NCI-H524 treated with DMSO at 0.1 percent for 48 hours (cell line): ENCODE results near the gene NHLRC4.
"Not testable (repeated sequence)": the region's sequence is repeated elsewhere in the genome, so short reads cannot be mapped to it uniquely, and the experiment has no call there.

Source experiments
- DNase-seq: peaks from one replicate; lab custom pipeline; 2025; lab: John Stamatoyannopoulos, UW

NHLRC4 gene

DNA sequence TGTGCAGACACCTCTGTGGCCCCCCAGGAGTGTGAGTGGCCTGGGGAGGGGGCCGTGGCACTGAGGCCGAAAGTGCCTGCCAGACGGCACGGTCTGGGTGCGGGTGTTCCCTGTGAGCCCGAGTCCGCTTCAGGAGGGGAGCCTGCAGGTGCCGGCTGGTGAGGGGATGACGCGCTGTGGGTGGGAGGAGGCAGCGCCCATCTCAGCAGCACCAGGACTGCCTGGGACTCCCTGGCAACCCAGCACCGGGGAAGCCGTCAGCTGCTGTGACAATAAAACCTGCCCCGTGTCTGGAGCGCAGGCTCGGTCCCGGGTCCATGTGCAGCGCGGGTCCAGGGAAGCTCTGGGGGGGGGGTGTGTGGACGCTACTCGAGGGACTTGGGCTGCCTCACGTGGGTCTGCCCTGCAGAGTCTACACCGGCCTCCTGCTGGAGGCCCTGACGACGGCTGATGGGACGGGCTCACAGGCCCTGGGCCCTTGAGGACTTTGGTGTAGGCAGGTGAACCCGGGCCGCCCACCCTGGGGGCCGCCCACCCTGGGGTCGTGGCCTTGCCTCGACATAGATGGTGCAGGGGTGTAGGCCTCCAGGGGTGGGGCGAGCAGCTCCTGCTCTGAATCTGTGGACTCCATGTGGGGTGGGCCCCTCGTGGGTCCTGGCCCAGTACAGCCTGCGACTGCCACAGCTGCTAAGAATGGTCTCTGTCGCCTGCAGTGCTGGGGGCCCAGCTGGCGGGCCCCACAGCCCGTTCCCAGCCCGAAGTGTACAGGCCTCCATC lies 17.2 kb downstream of the NHLRC4 start:
- no peak for DNase-seq

DNA sequence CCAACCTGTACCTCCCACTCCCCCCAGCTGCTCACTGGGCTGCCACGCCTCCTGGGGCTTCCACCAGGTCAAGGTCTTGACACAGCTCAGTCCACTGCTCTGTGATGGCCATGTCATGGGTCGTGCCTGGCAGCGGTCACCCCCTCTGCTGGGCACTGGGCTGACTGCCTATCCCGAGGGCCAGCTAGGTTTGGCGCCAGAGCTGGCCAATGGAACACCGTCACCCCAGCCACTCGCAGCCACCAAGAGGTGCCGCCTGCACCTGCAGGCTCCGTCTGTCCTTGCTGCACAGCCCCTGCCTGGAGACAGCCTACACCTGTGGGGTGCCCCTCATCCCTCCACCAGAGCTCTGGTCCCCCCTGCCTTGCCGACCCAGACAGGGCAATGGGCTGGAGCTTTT lies 18.5 kb downstream of the NHLRC4 start:
- no peak for DNase-seq

DNA sequence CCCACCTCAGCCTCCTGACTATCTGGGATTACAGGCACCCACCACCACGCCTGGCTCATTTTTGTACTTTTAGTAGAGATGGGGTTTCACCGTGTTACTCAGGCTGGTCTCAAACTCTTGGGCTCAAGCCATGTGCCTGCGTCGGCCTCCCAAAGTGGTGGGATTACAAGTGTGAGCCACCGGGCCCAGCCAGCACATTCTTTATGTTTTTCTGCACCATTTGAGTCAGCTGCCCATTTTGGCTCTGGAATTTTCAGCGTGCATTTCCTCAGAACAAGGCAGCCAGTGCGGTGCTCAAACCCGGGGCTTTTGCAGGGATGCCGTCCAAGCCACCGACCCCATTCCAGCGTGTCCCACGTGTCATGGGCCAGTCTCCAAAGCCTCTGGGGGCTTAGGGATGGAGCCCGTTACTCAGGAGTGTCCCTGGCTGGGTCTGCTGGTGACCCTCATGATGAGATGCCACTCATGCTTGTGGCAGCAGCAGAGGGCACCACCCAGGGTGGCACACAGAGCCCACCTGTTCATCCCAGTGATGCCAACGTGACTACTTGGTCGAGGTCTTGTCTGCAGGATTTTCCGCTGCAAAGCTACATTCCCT lies 19.3 kb downstream of the NHLRC4 start:
- no peak for DNase-seq

DNA sequence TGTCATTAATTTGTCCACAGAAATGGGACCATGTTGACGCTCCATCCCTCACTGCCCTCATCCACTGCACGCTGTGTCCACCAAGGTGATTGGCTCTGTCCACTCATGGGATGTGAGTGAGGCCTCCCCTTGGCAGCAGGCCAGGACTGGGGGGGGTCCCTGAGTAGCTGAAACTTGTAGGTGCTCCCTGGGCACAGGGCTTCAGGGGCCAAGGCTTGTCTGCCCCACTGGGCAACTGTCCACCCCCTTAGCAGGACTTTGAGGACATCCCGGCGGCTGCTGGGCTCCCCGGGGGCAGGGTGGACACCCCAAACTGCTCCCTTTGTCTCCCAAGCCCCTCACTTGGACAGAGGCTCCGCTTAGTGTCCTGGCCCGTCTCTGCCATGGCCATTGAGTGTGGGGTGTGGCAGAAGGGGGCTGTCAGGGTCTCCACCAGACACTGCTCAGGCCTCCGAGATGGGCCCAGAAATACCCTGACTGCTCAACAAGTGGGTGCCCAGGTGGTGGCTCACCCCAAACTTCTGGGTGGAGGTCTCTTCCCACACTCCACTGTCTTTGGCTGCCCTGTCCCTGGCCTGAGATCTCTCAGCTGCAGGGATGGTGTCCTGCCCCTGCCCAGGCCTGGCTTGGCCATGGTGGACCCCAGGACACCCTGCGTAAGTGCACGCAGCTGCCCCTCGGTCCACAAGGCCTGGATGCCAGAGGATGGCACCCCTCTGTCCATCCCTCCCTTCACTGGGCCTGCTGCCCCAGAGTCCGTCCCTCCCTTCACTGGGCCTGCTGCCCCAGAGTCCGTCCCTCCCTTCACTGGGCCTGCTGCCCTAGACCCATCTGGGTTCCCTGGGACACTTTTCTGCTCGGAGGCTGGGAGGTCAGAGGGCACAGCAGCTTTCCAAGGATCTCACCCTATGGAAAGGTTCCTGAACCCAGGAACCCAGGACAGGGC lies 20.1 kb downstream of the NHLRC4 start:
- no peak for DNase-seq

DNA sequence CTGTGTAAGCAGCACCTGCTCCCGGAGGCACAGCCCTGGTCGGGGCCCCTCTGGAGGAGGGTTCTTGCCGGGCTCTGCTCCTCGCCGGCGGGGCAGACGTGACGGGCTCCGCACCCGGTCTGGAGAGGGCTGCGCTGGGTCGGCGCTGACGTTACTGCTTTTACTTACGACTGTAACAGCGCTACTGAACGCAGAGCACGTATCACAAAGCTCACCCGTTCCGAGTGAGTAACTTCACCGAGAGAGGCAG lies 21.8 kb downstream of the NHLRC4 start:
- DNase-seq = no peak

DNA sequence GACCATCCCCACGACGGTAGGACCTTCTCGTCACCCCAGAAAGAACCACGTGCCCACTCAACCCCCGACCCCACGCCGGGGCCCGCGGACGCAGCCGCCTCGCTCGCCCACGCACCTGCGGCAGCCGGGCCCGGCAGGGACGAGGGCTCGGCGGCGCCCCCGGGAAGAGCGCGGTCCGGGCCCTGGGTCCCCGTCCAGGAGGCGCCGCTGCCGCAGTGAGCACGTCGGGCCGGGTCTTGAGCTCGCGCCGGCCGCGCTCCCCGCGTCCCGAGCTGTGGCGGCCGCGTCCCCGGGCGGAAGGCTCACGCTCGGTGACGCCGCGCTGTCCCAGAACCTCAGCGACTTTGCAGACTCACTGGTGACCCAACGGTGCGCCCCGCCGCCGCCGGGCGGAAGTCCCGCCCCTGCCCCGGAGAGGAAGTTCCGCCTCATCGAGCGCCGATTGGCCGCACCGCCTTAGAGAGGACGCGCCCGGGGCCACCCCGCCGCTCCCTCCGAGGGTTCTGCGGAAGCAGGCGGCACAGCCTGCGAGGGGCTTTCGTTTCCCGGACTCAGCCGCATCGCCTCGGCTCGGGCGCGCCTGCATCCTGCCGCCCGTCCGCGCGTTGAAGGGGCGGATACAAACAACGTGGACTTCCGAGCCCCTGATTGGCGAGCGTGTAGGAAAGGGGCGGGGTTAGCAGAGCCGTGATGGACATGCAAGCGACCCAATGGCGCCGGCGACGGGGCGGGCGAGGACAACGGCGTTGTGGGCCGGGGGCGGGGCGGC lies 22.3 kb downstream of the NHLRC4 start:
- peak; percentile 66 for DNase-seq

DNA sequence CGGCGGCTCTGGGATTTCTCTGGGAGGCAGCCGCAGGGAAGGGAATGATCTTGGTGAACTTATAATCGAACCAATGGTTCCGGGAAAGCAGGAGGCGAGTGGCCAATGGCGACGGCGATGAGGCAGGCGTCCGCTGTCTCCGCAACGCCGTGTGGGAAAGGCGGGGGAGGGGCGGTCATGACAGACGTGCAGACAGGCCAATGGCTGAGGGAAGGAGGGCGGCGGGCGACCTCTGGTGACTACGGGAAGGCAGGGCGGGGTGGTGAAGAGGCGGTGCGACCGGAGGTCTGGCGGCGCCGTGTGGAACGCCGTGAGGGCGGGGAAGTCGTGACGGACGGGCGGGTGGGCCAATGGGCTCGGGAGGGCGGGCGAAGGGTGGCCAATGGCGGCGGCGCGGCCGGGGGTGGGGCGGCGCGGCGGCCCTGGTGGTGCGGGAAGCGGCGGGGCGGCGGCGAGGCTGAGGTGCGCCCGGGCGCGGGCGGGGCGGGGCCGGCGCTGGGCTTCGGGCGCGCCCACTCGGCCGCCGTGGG lies 22.9 kb downstream of the NHLRC4 start, which contains the start of gene RAB40C:
RAB40C (plus strand) TSS at position 409 of the 530 bp plus-strand sequence. CDS start 226 bp downstream, outside the sequence.
- DNase-seq = peak; percentile 83

DNA sequence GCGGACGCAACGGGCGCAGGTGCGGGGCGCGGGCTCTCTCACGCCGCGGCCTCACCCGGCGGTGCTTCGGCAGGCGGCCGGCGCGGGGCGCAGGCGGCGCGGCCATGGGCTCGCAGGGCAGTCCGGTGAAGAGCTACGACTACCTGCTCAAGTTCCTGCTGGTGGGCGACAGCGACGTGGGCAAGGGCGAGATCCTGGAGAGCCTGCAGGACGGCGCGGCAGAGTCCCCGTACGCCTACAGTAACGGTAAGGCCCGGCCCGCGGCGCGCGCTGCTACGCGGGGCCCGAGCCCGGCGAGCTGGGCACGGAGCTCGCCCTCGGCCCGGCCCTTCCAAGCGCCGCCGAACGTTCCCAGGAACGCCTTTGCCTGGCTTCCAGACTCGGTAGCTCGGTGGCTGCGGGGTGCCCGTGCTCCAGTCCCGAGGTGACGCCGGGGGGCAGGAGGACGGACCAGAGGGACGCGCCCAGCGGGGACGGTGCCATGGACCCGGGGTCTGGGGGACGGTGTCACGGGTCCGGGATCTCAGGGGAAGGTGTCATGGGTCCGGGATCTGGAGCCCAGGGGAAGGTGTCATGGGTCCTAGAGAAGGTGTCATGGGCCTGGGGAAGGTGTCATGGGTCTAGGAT lies 23.5 kb downstream of the NHLRC4 start:
- DNase-seq = no peak

DNA sequence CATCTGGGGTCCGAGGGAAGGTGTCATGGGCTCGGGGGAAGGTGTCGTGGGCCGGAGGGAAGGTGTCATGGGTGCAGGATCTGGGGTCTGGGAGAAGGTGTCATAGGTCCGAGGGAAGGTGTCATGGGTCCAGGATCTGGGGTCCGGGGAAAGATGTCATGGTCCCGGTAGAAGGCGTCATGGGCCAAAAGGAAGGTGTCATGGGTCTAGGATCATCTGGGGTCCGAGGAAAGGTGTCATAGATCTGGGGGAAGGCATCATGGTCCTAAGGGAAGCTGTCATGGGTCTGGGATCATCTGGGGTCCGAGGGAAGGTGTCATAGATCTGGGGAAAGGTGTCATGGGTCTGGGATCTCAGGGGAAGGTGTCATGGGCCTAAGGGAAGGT lies 24.0 kb downstream of the NHLRC4 start:
- DNase-seq = no peak

DNA sequence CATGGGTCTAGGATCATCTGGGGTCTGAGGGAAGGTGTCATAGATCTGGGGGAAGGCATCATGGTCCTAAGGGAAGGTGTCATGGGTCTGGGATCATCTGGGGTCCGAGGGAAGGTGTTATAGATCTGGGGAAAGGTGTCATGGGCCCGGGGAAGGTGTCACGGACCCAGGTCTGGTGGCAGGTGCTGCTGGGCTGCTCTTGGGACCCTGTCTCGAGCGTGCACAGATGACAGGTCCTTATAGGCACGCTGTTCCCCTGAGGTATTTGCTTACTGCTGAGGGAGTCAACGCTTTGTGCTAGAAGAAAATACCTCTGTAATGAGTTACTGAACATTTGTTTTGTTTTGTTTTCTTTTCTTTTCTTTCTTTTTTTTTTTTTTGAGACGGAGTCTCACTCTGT lies 24.4 kb downstream of the NHLRC4 start:
- DNase-seq = no peak

DNA sequence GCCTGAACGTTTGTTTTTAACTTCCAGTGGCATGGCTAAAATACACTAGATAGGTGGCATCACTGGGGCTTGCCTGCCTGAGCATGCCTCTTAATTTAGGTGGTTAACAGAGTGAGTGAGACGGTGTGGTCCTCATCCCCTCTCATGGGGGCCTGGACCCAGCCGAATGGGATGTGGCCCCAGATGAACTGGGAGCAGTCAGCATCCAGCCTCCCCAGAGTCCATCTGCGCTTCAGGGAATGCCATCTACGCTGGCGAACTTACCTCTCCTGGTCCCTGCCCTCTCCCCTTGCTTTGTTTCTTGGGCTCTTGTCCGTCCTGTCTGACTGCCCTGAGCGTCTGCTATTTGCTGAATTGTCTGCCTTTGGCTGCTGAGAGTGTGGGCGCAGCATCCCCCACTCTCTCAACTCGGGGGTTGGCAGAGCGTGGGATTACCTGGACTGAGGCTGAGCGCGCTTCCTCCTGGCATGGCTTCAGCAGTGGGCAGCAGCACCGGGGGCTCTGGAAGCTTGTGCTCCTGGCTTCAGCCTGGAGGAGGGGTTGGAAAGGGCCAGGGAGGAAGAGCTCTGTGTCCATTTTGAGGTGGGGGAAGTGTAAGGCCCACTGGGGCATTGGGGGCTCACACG lies 25.2 kb downstream of the NHLRC4 start:
- no peak for DNase-seq

DNA sequence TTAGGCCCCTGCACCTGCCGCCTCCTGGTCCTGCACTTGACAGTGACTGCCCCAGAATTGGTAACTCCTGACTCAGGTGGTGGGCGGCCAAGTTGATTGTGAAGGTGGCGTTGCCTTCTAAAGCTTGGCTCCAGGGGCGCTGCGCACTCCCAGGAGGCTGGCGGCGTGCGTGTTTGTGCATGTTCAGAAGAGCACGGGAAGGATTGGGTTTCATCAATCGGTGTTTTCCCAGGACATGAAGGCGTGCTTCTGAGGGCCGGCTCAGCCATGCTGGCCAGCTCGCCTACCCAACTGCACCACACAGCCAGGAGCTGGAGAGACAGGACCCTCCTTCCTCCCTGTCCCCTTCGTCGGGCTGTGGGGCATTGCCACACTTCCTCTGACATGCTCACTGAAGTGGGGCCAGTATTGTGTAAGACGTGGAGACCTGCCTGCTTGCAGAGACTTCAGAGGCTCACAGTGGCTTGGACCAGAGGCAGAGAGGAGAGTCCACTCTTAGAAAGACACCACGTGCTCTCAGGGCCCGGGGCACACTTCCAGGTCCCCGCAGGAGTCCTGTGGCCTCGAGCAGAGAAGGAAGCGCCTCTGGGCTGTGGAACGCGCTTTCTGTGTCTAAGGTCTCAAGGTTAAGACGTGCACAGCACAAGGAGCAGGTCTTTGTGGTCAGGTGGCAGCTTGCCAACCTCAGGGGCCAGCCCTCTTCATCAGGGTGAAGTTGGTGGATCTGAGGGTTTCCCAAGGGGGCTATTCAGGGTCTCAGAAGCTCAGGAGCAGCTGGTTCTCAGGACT lies 25.9 kb downstream of the NHLRC4 start:
- DNase-seq = peak; percentile 32

DNA sequence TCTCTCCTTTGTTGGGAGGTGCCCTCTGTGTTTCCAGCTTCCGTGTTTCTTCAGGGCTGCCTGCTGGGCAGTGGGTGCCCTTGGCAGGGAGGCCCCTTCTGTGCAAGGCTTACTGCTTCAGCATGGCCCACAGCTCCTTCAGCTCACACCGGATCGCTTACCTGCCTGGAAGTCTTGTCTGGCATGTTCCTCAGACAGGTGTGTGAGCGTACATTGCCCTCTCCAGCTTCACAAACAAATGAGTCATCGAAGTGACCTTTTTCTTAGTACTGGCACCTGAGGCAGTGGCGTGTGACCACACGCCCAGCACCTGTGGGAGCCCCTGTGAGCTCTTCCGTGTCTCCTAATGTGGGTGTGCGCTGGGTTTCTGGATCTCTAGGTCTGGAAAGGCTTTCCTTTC lies 26.6 kb downstream of the NHLRC4 start:
- DNase-seq = no peak

DNA sequence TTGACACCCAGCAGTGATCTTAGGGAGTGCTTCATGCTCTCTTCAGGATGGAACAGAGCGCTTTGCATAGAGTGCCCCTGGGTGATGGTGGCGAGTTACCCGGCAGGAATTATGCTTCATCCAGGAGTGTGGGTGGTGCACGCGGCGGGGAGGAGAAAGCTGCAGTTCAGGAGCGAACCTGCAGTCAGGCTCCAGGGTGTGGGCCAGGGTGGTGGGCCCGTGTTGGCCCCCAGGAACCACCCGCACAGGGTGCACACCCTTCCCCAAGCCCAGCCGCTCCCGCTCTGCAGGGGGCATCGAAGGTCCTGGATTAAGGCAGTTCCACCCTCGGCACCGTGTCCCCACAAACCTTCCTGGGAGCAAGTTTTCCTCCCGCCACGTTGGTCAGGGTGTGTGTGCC lies 27.0 kb downstream of the NHLRC4 start:
- DNase-seq = no peak

DNA sequence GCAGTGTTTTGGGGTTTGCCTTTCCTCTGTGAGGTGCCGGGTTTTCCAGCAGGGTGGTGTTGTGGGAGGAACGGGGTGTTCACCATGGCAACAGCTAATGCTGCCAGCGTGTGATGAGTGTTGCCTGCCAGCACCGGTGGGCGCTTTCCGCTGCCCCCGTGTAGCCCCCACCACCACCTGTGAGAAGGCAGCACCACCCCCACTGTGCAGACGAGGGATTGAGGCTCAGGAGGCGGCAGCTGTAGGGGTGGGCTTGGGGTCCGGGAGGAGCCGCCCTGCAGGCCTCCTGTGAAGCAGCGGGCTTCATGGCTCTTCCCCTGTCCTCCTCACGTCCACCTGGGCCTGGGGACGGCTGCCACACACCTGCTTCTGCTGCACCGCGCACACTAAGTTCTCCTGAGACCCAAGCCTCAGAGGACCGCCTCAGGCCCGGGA lies 28.3 kb downstream of the NHLRC4 start:
- no peak for DNase-seq

DNA sequence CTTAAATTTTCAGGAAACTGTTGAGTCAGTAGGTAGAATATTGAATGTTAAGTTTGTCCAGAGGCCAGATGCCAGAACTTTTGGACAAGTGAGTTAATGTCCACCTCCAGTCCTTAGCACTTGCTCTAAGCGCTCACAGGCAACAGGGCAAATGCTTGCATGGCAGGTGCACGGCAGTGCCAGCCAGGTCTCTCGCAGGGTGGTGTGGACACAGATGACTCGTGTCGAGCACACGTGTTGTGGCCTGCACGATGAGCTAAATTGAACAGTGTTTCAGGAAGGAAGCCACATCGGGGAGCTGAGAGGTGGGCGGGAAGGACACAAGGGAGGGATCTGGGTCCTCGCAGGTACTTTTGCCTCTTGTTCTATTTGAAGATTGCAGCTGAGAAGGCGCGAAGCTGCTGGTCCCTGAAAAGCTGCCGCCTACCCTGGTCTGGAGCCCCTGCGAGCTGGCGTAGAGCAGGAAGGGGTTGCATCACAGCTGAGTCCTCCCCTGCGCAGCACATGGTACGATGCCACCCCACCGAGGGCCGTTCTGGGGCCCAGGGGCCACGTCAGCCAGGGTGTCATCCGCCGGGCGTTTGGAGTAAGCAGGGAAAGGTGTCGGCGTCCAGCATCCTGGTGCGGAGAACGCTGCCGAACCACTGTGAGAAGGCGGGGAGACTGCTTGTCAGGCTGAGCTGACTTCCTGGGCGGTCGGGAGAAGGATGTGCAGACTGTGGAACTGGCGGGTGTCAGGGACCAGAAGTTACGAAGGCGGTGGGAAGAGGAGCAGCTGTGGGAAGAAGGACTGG lies 29.3 kb downstream of the NHLRC4 start:
- DNase-seq = no peak

DNA sequence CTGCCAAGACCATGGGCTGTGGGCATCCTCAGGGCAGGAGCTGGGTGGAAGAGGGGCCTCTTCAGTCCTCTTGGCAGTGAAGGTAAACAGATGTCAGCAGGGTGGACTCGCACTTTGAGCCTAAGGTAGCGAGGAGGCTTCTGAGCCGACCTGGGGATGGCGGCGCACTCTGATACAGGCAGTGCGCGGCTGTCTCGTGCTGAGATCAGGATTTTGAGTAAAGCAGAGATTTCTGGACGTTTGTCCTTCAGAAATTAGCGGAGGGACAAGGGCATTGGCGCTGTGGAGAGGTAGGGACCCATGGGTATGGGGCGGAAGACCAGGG lies 29.9 kb downstream of the NHLRC4 start:
- no peak for DNase-seq

DNA sequence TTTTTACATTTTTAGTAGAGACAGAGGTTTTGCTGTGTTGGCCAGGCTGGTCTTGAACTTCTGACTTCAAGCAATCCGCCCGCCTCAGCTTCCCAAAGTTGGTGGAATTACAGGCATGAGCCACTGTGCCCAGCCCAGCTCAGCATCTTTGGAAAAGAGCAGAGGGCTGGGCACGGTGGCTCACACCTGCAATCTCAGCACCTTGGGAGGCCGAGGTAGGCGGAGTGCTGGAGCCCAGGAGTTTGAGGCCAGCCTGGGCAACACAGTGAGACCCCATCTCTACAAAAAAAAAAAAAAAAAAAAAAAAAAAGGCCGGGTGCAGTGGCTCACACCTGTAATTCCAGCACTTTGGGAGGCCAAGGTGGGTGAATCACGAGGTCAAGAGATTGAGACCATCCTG lies 30.9 kb downstream of the NHLRC4 start:
- DNase-seq = not testable (repeated sequence)
